Cardiac fibroblast (primary cell): ENCODE measurements around the gene IDH3G.

Experiments used
- DNase-seq, 2 donors: peaks; one replicate each; pipeline versions ENCODE4 v3.0.0 to v3.0.0-alpha.2; 2010; ENCODE audit warnings: low read depth in 2 of 2
- H3K4me3 ChIP-seq, 2 donors: replicated peaks in 1 of 2; 1 replicate in 1 of 2; 2 replicates in 1 of 2; pipeline ENCODE4 v1.5.1; 2011; ENCODE audit warnings: low read depth in 2 of 2, low read length in 2 of 2, mild to moderate bottlenecking in 2 of 2, moderate library complexity in 1 of 2
- CTCF ChIP-seq: IDR thresholded peaks from one replicate; pipeline ENCODE4 v1.5.1; 2011; ENCODE audit warnings: low read depth, mild to moderate bottlenecking, low read length, inconsistent platforms

Gene IDH3G

GRCh38 chrX:153741446-153741845 is 52.7 kb downstream of the IDH3G start:
- TF ChIP-seq CTCF, result no peak
- no peak overlapping the region for H3K4me3 ChIP-seq
- DNase-seq, result no peak

GRCh38 chrX:153740631-153741222 is 53.4 kb downstream of the IDH3G start:
- H3K4me3 ChIP-seq, result no peak overlapping the region
- TF ChIP-seq CTCF, result no peak
- DNase-seq, result no peak

GRCh38 chrX:153739754-153740486 is 54.3 kb downstream of the IDH3G start:
- no peak overlapping the region for H3K4me3 ChIP-seq
- no peak for TF ChIP-seq CTCF
- DNase-seq, result no peak

GRCh38 chrX:153738056-153738605 is 56.0 kb downstream of the IDH3G start:
- TF ChIP-seq CTCF, result no peak
- DNase-seq, result no peak
- H3K4me3 ChIP-seq, result no peak overlapping the region

- TF ChIP-seq CTCF, result no peak
- DNase-seq, result no peak
- no peak overlapping the region for H3K4me3 ChIP-seq
Observed at GRCh38 chrX:153736871-153737441, 57.2 kb downstream of the IDH3G start.

- H3K4me3 ChIP-seq, result no peak overlapping the region
- DNase-seq, result no peak
- TF ChIP-seq CTCF, result no peak
Observed at GRCh38 chrX:153736071-153736820, 57.9 kb downstream of the IDH3G start.
